Nephron progenitor cell (in vitro differentiated cells): ENCODE results near the gene RTP5.

Experiments used
- DNase-seq: peaks from one replicate; pipeline ENCODE4 v3.0.0; 2021
- H3K27ac Mint-ChIP-seq: 2 replicates; pipeline ENCODE4 v1.8.0; 2021; ENCODE audit warnings: mild to moderate bottlenecking, moderate library complexity, mixed read lengths
- H3K27me3 Mint-ChIP-seq: 2 replicates; pipeline ENCODE4 v1.8.0; 2021; ENCODE audit warnings: mild to moderate bottlenecking, low read depth, mixed read lengths; ENCODE audit not compliant: poor library complexity
- H3K36me3 Mint-ChIP-seq: 2 replicates; pipeline ENCODE4 v1.8.0; 2021; ENCODE audit warnings: low read depth, mixed read lengths
- H3K4me1 Mint-ChIP-seq: 2 replicates; pipeline ENCODE4 v1.8.0; 2021; ENCODE audit warnings: mixed read lengths
- H3K4me3 Mint-ChIP-seq: 2 replicates; pipeline ENCODE4 v1.8.0; 2021; ENCODE audit warnings: mild to moderate bottlenecking, moderate library complexity, mixed read lengths
- H3K9me3 Mint-ChIP-seq: 2 replicates; pipeline ENCODE4 v1.8.0; 2021; ENCODE audit warnings: mild to moderate bottlenecking, moderate library complexity, mixed read lengths
- TF ChIP-seq, protein P1 (sequence below): fragments of 200-600 bp; sonication (generic); IDR thresholded peaks from 2 replicates; pipeline ENCODE4 v1.5.0; 2021; ENCODE audit warnings: antibody characterized with exemption

The RTP5 gene

DNA sequence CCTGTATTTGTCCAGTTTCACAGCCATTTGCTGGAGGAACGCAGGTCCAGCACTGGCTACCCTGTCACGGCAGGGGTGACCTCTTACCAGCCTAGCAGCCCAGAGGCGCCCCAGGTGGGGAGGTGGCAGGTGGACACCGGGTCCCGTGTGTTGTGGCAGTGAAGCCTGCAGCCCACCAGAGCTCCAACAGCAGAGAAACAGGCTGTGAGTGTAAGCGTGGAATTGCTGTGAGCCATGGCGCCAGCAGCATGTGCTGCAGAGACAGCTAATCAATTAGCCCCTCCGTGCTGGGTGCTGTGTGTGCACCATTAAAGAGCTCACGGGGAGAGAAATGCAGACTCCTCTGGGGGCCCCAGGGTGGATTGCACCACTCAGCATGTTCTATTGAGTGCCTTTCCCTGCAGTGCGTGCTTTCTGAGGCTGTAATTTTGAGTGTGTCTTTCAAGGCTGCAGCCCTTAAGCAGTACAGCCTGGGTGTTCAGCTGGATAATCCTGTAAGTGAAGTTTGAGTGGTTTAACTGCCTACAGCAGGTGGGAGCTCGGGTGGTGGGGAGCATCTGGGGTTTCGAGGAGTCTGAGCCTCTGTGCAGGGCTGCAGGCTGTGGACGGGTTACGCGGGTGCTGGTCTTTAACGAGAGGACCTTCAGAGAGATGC lies 15.9 kb downstream of the RTP5 start:
- TF ChIP-seq, protein P1, sequence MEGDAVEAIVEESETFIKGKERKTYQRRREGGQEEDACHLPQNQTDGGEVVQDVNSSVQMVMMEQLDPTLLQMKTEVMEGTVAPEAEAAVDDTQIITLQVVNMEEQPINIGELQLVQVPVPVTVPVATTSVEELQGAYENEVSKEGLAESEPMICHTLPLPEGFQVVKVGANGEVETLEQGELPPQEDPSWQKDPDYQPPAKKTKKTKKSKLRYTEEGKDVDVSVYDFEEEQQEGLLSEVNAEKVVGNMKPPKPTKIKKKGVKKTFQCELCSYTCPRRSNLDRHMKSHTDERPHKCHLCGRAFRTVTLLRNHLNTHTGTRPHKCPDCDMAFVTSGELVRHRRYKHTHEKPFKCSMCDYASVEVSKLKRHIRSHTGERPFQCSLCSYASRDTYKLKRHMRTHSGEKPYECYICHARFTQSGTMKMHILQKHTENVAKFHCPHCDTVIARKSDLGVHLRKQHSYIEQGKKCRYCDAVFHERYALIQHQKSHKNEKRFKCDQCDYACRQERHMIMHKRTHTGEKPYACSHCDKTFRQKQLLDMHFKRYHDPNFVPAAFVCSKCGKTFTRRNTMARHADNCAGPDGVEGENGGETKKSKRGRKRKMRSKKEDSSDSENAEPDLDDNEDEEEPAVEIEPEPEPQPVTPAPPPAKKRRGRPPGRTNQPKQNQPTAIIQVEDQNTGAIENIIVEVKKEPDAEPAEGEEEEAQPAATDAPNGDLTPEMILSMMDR = no peak
- Mint-ChIP-seq H3K4me3 (no peak overlapping the region), H3K4me1 (peaks cover 67% of the 10 kb centered on the region), H3K27me3 (peaks cover 6% of the 10 kb centered on the region), H3K9me3 (peaks cover 21% of the 10 kb centered on the region), H3K27ac (no peak overlapping the region), H3K36me3 (peaks cover 37% of the 10 kb centered on the region)
- no peak for DNase-seq

DNA sequence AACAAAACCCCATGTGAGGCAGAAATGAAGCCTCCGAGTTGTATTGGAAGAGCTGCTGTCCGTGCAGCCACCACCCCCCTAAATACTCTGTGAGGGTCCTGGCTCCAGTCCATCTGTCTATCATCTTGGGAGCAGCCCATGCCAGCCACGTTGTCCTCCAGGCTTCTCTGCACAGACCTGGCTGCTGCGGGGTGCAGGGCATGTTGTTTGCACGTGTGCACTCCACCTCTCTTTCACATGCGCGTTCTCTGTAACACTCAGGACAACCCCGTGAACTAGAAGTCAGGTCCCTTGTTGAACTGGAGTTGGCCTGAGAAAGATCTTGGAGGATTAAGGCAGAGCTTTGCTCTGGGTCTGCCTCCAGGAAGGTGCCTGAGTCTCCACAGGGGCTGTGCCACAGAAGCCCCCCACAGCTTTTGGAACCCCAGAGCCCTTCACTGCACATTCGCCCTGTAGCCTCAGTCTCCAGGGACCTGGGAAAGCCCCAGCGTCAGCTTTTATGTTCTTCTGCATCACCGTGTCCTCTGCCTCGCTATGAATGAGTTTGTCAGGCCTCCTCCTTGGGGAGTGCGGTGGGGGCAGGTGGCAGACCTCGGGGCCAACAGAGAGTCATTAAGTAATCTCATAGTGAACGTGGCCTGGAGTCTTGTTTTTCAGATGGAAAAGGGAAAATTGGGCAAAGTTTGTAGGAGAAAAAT lies 16.6 kb downstream of the RTP5 start:
- peaks cover 3% of the 10 kb centered on the region for H3K27me3 Mint-ChIP-seq
- H3K36me3 Mint-ChIP-seq = peaks cover 37% of the 10 kb centered on the region
- H3K4me3 Mint-ChIP-seq = no peak overlapping the region
- peaks cover 62% of the 10 kb centered on the region for H3K4me1 Mint-ChIP-seq
- H3K9me3 Mint-ChIP-seq = peaks cover 21% of the 10 kb centered on the region
- no peak for DNase-seq
- H3K27ac Mint-ChIP-seq = peak overlapping the region; percentile 23
- TF ChIP-seq, protein P1 = no peak

DNA sequence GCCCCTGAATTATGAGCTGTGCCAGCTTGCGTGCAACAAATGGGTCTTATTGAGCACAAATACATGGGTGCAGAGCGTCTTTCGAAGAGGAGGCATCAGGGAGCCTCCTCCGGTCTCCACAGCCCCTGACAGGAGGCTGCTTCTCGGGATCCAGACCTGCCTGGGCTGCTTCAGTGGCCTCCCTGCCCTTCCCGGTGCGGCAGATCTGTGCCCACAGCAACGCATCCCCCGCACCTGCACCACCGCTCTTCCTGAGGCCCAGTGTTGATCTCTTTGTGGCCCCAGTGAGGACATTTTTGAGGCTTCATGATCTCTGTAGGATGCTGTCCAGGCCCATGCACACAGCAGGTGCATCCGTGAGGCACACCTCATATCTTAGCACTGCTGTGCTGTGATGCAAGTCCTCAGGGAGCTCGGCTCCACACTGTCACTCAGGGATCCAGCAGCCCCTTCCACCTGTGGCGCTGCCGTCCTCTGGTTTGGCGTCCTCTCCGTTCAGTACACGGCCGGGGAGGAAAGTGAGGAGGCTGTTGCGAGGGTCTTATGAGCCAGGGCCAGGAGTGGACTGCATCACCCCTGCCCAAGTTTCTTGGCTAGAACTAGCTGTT lies 17.4 kb downstream of the RTP5 start:
- DNase-seq = no peak
- Mint-ChIP-seq H3K4me3 (no peak overlapping the region), H3K9me3 (peaks cover 21% of the 10 kb centered on the region), H3K27me3 (peaks cover 7% of the 10 kb centered on the region), H3K36me3 (peaks cover 37% of the 10 kb centered on the region), H3K27ac (no peak overlapping the region), H3K4me1 (peaks cover 66% of the 10 kb centered on the region)
- TF ChIP-seq, protein P1 = no peak

DNA sequence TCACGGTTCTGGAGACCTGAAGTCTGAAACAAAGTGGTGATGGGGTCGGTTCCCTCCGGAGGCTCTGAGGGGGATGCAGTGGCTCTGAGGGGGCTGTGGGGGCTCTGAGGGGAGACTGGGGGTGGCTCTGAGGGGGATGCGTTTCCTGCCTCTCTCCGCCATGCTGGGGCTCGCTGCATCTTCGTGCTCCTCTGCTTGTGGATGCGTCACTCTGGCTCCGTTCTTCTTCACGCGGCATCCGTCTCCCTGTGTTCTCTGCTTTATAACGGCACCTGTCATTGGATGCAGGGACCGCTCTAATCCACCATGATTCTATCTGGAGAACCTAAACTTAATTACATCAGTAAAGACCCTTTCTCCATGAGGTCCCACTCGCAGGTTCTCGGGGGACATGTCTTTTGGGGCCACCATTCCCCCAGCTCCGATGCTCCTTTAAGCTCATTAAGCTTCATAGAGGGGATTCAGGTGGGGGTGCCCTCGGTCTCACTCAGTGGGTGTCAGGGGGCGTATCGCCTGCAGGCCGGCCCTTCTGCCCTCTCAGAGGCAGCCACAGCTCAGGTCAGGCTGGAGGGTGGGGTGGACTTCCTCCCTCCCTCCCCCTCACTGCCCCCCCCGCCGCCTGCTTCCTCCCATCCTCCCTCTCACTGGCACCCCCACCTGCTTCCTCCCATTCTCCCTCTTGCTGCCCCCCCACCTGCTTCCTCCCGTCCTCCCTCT lies 18.4 kb downstream of the RTP5 start:
- Mint-ChIP-seq H3K4me1 (peaks cover 67% of the 10 kb centered on the region), H3K27me3 (peaks cover 7% of the 10 kb centered on the region), H3K9me3 (peaks cover 21% of the 10 kb centered on the region), H3K4me3 (peak overlapping the region; percentile 15), H3K36me3 (peaks cover 37% of the 10 kb centered on the region), H3K27ac (peak overlapping the region; percentile 54)
- DNase-seq = no peak
- TF ChIP-seq, protein P1 = no peak

DNA sequence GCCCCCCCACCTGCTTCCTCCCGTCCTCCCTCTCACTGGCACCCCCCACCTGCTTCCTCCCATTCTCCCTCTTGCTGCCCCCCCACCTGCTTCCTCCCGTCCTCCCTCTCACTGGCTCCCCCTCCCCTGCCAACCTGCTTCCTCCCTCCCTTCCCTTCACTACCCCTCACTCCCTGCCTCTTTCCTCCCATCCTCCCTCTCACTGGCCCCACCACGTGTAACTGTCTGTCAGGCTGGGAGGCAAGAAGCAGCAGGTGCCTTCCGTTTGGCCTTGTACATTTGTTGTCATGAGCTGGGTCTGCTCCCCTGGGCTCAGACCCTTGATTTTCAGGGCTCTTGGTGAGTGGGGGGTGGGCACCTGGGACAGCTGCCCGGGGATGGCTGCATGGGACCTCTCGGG lies 19.1 kb downstream of the RTP5 start:
- H3K27me3 Mint-ChIP-seq = peaks cover 7% of the 10 kb centered on the region
- no peak for DNase-seq
- TF ChIP-seq, protein P1 = no peak
- peaks cover 68% of the 10 kb centered on the region for H3K4me1 Mint-ChIP-seq
- H3K9me3 Mint-ChIP-seq = peaks cover 21% of the 10 kb centered on the region
- H3K36me3 Mint-ChIP-seq = peaks cover 37% of the 10 kb centered on the region
- H3K4me3 Mint-ChIP-seq = no peak overlapping the region
- no peak overlapping the region for H3K27ac Mint-ChIP-seq
